GM18858 (cell line): ENCODE data around the gene RFX4.
A peak's percentile ranks its signal among the peaks of the same experiment; 100 is the strongest.
"Not testable (repeated sequence)": the region's sequence is repeated elsewhere in the genome, so short reads cannot be mapped to it uniquely, and the experiment has no call there.

Source experiments
- ATAC-seq: cut with Tn5 transposase; IDR thresholded peaks from one replicate; pipeline ENCODE4 v1.9.1; 2021; ENCODE audit not compliant: unreplicated experiment

RFX4 gene

GRCh38 chr12:106724934-106725333, 142.1 kb downstream of the RFX4 start:
- no peak for ATAC-seq

DNA sequence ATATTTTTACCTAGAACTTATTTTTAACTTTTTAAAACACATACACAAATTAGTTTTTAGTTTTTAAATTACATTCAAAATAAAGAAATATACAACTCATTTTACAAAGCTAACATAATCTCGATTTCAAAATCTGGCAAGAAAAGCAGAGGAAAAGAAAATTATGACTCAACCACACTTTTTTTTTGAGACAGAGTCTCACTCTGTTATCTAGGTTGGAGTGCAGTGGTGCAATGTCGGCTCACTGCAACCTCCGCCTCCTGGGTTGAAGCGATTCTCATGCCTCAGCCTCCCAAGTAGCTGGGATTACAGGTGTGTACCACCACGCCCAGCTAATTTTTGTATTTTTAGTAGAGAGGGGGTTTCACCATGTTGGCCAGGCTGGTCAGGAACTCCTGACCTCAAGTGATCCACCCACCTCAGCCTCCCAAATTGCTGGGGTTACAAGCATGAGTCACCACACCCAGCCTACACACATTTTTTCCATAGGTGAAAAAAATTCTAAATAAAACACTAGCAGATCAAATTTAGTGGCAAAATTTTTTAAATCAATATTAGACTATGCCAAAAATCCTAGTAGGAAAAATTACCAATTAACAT, 143.9 kb downstream of the RFX4 start:
- ATAC-seq: not testable (repeated sequence)

GRCh38 chr12:106729611-106730010, 146.8 kb downstream of the RFX4 start:
- no peak for ATAC-seq

GRCh38 chr12:106732890-106733289, 150.1 kb downstream of the RFX4 start:
- no peak for ATAC-seq

GRCh38 chr12:106733660-106734059, 150.9 kb downstream of the RFX4 start:
- ATAC-seq: no peak

- no peak for ATAC-seq
These were observed 153.5 kb downstream of the RFX4 start for GRCh38 chr12:106736051-106736957.

DNA sequence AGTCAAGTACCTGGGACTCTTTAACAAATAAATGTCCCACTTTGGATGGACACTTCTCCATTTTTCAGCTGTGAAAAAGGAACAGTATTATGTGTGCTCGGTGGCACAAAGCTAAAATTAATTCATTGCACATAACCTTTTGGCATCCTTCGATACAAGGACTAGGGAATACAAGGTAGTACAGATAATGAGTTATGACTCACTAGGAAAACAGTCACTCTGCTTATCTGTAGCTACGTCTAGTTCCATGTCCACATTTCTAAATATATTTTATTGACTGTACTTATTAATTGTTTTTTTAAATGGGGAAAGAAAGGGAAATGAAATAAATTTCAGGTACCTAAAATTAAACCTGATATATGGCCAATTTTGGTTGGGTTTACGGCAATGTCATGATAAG, 156.5 kb downstream of the RFX4 start:
- no peak for ATAC-seq

GRCh38 chr12:106739815-106740530, 157.2 kb downstream of the RFX4 start:
- ATAC-seq: no peak

DNA sequence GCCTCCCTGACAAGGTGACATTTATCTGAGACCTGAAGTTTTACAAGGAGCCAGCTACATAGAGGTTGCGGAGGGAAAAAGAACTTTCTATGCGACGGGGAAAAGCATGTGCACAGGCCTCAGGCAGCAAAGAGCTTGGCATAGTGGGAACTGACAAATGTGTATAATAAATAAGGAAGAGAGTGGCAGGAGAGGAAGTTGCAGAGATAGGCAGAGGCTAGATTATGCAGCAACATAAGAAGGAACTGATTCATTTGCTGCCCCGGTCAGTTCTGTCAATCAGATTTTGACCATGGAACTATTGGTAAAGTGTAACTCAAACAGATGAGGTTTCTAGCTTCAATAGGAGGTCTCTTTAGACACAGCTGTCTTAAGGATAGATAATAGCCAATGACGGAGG, 158.0 kb downstream of the RFX4 start:
- ATAC-seq: no peak

GRCh38 chr12:106741247-106741646, 158.4 kb downstream of the RFX4 start:
- ATAC-seq: no peak

- ATAC-seq: no peak
These were observed 160.6 kb downstream of the RFX4 start for GRCh38 chr12:106743270-106743988.

DNA sequence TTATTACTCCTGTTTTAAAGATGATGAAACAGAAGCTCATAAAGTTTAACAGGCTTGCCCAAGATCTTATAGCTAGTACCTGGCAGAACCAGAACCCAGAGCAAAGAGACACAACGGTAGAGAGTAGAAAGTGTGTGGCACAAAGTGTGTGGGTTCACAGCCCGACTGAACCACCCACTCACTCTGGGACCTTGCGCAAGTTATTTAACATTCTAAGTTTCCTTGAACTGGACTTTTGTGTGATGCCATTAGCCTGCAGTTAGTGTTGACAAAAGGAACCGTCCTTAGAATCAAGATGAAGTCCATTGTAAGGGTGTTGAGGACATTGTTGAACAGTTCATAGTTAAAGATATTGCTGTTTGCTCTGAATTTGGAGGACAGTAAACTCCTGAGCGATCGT, 161.8 kb downstream of the RFX4 start:
- no peak for ATAC-seq

GRCh38 chr12:106745181-106745745, 162.5 kb downstream of the RFX4 start:
- no peak for ATAC-seq

- ATAC-seq: no peak
These were observed 165.2 kb downstream of the RFX4 start for GRCh38 chr12:106747973-106748436.

DNA sequence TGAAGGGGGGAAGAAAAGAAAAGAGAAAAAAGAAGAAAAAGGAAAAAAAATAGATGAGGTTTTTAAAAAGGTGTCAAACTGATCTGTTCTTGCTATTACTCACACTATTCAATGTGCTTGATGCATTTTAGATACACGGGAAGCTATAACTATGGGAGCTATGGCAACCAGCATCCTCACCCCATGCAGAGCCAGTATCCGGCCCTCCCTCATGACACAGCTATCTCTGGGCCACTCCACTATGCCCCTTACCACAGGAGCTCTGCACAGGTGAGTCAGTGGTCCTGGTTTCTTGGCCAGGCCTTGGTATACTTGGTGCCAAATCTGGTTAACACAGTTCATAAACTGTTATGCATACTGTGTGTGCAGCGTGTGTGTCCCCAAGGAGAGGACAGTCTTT, 167.7 kb downstream of the RFX4 start:
- no peak for ATAC-seq

GRCh38 chr12:106753526-106753925, 170.7 kb downstream of the RFX4 start:
- ATAC-seq: peak; percentile 98

GRCh38 chr12:106754331-106754730, 171.5 kb downstream of the RFX4 start:
- ATAC-seq: no peak

GRCh38 chr12:106757623-106758348, 175.0 kb downstream of the RFX4 start:
- ATAC-seq: no peak

DNA sequence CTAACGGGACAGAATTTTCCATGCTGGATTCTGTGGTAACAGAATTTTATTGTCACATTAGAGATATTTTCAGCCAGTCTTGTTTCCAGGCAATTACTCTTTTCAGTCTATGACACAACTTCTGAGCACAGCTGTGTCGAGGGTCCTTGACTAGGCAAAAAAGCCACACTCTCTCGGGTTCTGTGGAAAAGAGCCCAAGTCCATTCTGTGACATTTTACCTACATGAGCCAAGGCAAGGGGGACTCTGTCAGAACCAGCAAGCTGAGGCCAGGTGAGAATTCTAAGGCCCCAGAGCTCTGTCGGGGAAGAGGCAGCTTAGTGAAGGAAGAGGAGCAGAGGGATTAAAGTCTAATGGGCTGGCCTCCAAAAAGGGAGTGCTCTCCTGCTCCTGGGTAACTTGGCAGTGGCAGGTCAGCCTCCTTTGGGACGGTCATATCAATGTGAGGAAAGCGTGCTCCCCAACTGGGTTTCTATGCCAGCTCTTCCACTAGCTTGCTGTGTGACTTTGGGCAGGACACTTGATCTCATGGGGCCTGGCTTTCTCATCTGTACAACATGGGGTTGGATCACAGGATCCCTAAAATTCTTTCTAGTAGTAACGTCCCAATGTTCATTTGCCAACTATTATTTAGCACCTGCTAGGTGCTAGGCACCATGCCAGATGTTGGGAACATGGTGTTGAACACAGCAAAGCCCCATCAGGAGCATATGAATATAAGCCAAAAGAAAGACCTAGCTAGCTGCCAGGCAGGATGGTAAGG, 175.7 kb downstream of the RFX4 start:
- ATAC-seq: no peak
